ENCODE measurements around the gene LDLRAD3.

LDLRAD3 gene

DNA sequence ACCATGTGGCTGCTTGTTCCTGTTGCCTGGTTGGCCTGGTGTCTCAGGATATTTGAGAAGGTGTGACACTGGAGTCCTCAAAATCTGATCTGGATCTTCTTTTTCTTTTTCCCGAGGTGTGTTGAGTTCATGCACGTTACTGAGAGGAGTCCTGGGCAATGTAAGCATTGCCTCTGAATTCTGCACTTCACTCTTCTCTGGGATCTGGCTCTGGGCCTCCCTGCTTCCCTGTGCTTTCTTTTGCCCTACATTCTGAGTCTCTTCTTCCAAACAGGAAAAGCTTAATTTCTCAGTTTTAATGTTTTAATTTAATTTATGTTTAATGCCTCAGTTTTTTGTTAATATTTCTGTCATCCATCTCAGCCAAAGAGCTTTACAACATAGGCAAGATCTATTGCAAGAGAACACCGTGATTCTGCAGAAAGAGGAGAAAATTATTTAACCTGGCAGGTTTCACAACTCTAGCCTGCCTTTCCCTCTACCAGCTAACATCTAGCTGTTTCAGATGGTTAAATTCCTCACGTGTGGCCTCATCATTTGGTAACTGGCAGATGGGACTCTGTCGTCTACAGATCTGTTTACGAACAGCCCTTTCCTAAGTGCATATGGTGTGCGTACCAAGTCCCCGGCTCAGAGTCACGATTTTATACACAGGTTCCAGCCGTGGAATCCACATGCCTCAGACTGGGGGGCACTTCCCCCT is 24.7 kb downstream of the LDLRAD3 start:
- Histone ChIP-seq H3K27me3 (no peaks in the 10 kb centered on the region), H3K36me3 (peaks cover 28% of the 10 kb centered on the region), H3K4me1 (peaks cover 79% of the 10 kb centered on the region), H3K27ac (peak overlapping the region; percentile 82), H3K9me3 (peaks cover 57% of the 10 kb centered on the region), H4K20me1 (no peaks in the 10 kb centered on the region), H3K9ac (peak overlapping the region; percentile 55), H3K4me2 (peak overlapping the region; percentile 73), H3K4me3 (peak overlapping the region; percentile 25; the same call in 1 of the 2 replicates)
- no peak for TF ChIP-seq Cebpa-rat (IDR thresholded peaks at IDR 0.05)

DNA sequence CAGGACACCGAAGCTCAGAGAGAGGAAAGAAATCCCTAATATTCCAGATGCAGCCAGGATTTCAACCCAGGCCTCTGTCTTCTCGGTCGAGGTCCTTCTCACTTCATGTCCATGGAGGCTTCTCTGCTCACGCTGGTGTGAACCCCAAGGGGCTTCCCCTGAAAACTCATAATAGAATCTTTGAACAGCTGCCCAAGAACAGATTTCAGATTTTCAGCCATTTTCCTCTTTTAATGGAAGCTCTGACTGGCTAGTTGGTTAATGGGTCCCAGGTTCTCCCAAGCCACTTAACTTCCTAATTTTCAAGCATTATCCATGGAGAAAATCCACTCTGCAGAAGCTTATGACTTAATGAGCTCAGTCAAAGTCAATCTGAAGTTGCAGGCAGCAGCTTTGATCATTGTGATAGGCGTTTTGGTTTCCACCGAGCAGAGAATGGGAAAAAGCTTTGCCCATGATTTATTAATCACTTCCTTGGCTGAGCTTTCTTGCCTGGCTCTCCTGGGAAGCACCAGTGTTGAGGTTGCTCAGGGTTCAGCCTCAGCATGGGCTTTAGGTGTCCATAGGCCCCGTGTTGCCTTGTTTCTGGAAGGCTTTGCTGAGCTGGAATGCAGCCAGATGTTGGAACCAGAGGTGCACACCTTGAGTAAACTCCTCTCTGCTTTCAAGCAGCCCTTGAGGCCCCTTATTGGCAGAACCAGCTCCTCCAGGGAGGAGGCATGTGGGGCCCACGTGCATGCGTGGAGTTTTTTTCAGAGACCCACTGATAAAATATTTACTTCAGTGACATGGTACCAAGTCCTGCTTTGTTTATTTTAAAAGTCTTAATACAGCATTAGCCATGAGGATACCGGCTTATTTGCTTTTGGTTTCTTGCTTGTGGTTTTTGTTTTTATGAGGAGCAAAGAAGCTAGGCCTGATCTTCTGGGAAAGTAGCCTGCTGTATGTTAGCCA is 25.5 kb downstream of the LDLRAD3 start:
- no peaks in the 10 kb centered on the region for H4K20me1 ChIP-seq
- H3K36me3 ChIP-seq: peaks cover 30% of the 10 kb centered on the region
- no peak for TF ChIP-seq Cebpa-rat (IDR thresholded peaks at IDR 0.05)
- peaks cover 57% of the 10 kb centered on the region for H3K9me3 ChIP-seq
- peaks cover 71% of the 10 kb centered on the region for H3K4me1 ChIP-seq
- H3K27ac ChIP-seq: peak overlapping the region; percentile 82
- no peaks in the 10 kb centered on the region for H3K27me3 ChIP-seq
- H3K9ac ChIP-seq: peak overlapping the region; percentile 55
- H3K4me2 ChIP-seq: peak overlapping the region; percentile 73
- peak overlapping the region; percentile 25; the same call in 1 of the 2 replicates for H3K4me3 ChIP-seq

DNA sequence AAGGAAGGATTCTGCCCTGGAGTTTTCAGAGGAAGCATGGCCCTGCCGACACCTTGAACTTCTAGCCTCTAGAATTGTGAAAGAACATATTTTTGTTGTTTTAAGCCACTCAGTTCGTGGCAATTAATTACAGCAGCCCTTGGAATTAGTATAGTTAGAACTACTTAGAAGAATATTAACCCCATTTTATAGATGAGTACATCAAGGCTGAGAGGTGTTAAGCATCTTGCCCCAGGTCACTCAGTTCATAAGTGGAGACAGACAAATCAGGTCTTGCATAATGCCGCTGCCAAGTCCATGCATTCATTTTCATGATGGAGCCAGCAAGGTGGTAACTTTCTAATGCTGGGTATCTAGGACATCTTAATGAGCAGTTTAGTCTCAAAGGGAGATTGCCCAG is 26.6 kb downstream of the LDLRAD3 start:
- H3K4me2 ChIP-seq: peak overlapping the region; percentile 73
- peaks cover 64% of the 10 kb centered on the region for H3K9me3 ChIP-seq
- H3K27me3 ChIP-seq: no peaks in the 10 kb centered on the region
- no peak overlapping the region for H3K4me3 ChIP-seq
- H4K20me1 ChIP-seq: no peaks in the 10 kb centered on the region
- H3K27ac ChIP-seq: peak overlapping the region; percentile 82
- H3K4me1 ChIP-seq: peaks cover 60% of the 10 kb centered on the region
- peaks cover 40% of the 10 kb centered on the region for H3K36me3 ChIP-seq
- TF ChIP-seq Cebpa-rat (IDR thresholded peaks at IDR 0.05): no peak
- no peak overlapping the region for H3K9ac ChIP-seq

DNA sequence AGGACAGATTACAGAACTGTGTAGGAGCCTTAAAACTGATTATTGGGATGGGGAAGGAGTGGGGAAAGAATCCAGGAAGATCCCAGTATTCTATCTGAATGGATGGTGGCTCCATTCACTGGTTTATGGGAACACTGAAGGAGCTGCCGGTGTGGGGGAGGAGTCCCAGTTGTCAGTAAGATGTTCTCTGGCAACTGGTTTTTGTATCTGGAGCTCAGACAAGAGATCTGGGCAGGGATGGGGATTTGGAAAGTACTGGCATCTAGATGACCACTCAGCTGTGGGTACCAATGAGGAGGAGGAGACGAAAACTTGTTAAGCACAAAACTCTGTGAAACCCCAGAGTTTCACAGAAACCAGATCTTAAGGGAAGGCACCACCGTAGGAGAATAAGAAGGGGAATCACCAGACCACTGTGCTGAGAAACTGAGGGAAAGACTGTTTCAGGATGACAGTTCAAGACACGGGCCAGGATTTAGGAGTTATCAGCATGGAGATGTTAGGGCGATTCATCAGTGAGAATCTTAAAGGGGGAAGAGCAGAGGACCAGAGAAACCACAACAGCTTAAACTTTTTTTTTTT is 28.1 kb downstream of the LDLRAD3 start:
- no peak overlapping the region for H3K9ac ChIP-seq
- H3K4me3 ChIP-seq: no peak overlapping the region
- H4K20me1 ChIP-seq: no peaks in the 10 kb centered on the region; the same call in 1 of the 2 replicates
- no peak for TF ChIP-seq Cebpa-rat (IDR thresholded peaks at IDR 0.05)
- peaks cover 45% of the 10 kb centered on the region for H3K4me1 ChIP-seq
- H3K36me3 ChIP-seq: peaks cover 52% of the 10 kb centered on the region
- H3K9me3 ChIP-seq: peaks cover 74% of the 10 kb centered on the region
- no peaks in the 10 kb centered on the region for H3K27me3 ChIP-seq
- H3K27ac ChIP-seq: no peak overlapping the region
- no peak overlapping the region; the same call in 1 of the 2 replicates for H3K4me2 ChIP-seq

DNA sequence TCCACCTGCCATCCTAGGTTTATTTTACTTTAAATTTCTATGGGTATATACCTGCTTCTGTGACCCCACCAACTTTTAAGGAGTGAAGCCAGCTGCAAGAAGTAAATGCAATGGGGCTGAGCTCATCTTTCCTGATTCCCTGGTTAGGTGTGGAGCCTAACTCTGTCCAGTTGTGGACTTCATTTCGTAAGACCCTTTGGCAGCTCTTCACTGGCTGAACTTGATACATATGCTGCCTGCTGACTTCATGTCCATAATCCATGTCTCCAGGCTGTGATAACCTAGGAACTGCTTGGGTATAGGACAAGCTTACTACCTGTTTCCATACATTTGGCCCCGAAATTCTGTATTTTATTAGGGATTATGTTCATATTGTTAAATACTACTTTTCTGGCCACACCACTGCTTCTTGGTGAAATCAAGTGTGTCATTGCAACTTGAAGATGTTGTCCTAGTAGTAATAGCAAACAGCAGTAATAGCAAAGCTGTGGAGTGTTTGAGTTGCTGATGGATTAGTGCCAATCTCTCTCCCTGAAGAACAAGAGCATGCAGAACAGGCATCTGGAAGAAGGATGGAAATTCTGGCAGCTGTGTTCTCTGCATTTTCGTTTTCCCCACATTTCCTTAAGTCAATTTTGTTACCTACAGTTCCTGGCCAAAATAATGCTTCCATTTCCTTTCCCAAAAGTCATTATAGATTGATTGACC is 31.2 kb downstream of the LDLRAD3 start:
- TF ChIP-seq Cebpa-rat (IDR thresholded peaks at IDR 0.05): no peak
- Histone ChIP-seq H3K4me3 (no peak overlapping the region), H3K27me3 (no peaks in the 10 kb centered on the region), H3K4me1 (peaks cover 15% of the 10 kb centered on the region), H3K4me2 (no peak overlapping the region), H3K36me3 (peaks cover 64% of the 10 kb centered on the region), H4K20me1 (peaks cover 13% of the 10 kb centered on the region), H3K9ac (no peak overlapping the region), H3K9me3 (peaks cover 64% of the 10 kb centered on the region), H3K27ac (no peak overlapping the region)

DNA sequence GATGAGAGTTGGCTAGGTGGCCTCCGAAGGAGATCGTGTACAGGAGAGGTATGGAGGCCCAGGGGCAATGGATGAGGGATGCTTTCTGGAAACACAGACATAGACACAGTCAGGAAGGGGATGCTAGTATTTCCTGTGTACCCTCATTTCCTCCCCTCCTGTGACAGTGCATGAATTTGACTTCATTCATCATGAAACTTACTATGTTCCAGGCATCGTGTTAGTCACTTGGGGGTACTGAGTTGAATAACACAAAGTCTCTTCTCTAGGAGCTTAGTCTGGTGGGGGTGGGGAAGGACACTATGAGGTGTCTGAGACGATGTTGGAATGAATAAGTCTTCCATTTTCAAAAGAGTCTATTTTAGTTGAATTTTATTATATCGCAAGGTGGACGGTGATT is 32.6 kb downstream of the LDLRAD3 start:
- Histone ChIP-seq H3K9ac (no peak overlapping the region), H4K20me1 (peaks cover 22% of the 10 kb centered on the region), H3K9me3 (peaks cover 53% of the 10 kb centered on the region), H3K36me3 (peaks cover 56% of the 10 kb centered on the region), H3K27ac (no peak overlapping the region), H3K4me2 (no peak overlapping the region), H3K27me3 (no peaks in the 10 kb centered on the region), H3K4me1 (peaks cover 22% of the 10 kb centered on the region), H3K4me3 (no peak overlapping the region)
- TF ChIP-seq Cebpa-rat (IDR thresholded peaks at IDR 0.05): no peak

DNA sequence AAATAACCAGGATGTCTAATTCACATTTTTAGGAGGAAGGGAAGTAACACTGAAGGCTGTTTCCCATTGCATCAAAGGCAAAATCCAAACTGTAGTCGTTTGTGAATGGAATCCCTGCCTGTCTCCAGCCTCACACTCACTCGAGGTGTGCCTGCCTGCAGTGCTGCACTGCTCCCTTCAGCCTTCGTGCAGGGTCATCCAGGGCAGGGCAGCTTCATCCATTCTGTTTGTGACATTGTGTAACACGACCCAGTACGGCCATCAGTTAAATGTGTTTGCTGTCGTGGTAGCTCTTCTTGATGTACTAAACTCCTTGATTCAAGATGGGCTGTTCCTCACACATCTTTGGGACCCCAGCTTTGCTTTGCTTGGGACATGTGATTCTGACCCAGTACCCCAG is 34.3 kb downstream of the LDLRAD3 start:
- no peak overlapping the region for H3K4me2 ChIP-seq
- no peak overlapping the region for H3K9ac ChIP-seq
- no peak overlapping the region for H3K27ac ChIP-seq
- peaks cover 51% of the 10 kb centered on the region for H3K36me3 ChIP-seq
- no peaks in the 10 kb centered on the region for H3K27me3 ChIP-seq
- TF ChIP-seq Cebpa-rat (IDR thresholded peaks at IDR 0.05): no peak
- H4K20me1 ChIP-seq: peaks cover 31% of the 10 kb centered on the region
- H3K9me3 ChIP-seq: peaks cover 48% of the 10 kb centered on the region
- H3K4me3 ChIP-seq: no peak overlapping the region
- H3K4me1 ChIP-seq: peaks cover 19% of the 10 kb centered on the region

DNA sequence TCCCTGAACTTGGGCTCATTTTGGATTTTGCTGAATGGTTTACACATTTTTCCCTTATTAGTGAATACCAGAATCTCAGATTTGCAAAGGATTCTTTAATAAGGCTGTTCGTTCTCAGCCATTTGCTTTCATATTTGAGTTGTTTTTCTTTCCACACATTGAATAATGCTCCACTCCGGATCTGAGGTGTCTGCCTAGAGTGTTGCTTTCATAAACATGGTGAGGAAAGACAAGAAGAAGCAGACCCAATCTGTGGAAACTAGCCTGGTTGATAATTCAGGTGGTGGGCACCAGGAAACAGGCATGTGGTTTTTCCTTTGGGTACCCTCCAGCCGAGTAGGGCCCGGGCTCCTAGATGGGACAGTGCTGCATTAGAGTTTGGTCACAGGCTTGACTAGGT is 35.0 kb downstream of the LDLRAD3 start:
- no peak overlapping the region for H3K4me2 ChIP-seq
- no peak overlapping the region for H3K27ac ChIP-seq
- H3K4me1 ChIP-seq: peaks cover 19% of the 10 kb centered on the region
- no peak overlapping the region for H3K4me3 ChIP-seq
- peaks cover 31% of the 10 kb centered on the region for H4K20me1 ChIP-seq
- peaks cover 51% of the 10 kb centered on the region for H3K36me3 ChIP-seq
- no peak for TF ChIP-seq Cebpa-rat (IDR thresholded peaks at IDR 0.05)
- no peaks in the 10 kb centered on the region for H3K27me3 ChIP-seq
- no peak overlapping the region for H3K9ac ChIP-seq
- peaks cover 48% of the 10 kb centered on the region for H3K9me3 ChIP-seq

DNA sequence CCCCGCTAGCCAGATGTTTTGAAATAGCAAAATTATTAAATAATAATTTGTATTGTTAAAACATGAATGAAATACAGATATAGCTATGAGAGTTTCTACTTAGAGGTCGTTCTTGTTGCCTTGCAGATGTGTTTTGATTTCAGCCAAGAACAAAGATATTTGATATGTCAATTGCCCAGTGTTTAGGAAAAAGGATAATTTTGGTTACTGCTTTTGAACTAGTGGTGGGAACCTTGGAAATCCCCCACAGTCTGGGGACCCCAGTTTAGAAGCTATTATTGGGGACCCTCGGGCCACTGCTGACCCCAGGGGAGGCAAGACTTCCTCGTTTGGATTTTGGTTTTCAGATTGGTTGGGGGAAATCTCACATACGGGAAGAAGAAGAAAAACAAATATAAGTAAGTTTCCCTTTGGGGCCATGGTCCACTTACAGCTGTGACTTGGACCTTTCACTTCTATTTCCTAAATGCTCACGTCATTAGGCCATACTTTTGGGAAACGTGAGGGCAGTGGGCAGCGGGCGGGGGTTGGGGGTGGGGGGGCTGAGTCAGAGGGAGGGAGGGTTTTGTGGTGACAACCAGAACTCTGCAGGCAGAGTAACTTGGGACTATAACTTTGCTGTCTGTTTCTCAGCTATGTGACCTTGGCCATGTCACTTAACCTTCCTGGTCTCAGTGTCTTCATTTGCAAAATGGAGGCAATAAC is 37.0 kb downstream of the LDLRAD3 start:
- Histone ChIP-seq H3K4me1 (peaks cover 19% of the 10 kb centered on the region), H3K9ac (no peak overlapping the region), H3K9me3 (peaks cover 52% of the 10 kb centered on the region), H3K4me2 (peak overlapping the region; percentile 63), H3K36me3 (peaks cover 50% of the 10 kb centered on the region), H3K27ac (no peak overlapping the region), H3K4me3 (no peak overlapping the region), H3K27me3 (no peaks in the 10 kb centered on the region), H4K20me1 (peaks cover 31% of the 10 kb centered on the region)
- TF ChIP-seq Cebpa-rat (IDR thresholded peaks at IDR 0.05): no peak

Data from BLaER1 (cell line).